Hepatocyte (in vitro differentiated cells): ENCODE results near the gene CRIM1. TPM values are rescaled to one million over a fixed set of nuclear protein-coding genes. Genes with fewer than 3 reads are reported as not detected.

ENCODE experiments used
- DNase-seq: peaks from one replicate; pipeline ENCODE4 v3.0.0-alpha.2; 2016; ENCODE audit warnings: low spot score
- H2AFZ ChIP-seq: fragments of 200-600 bp; sonication (generic); 2 replicates; pipeline ENCODE4 v1.6.0; 2016; ENCODE audit warnings: antibody characterized with exemption, mild to moderate bottlenecking
- H3K27ac ChIP-seq: fragments of 200-600 bp; sonication (generic); 2 replicates; pipeline ENCODE4 v1.5.1; 2016; ENCODE audit warnings: mild to moderate bottlenecking
- H3K27me3 ChIP-seq: fragments of 200-600 bp; sonication (generic); 2 replicates; pipeline ENCODE4 v1.6.1; 2016
- H3K36me3 ChIP-seq: fragments of 200-600 bp; sonication (generic); replicated peaks from 2 replicates; pipeline ENCODE4 v1.5.1; 2016; ENCODE audit warnings: low read depth; ENCODE audit not compliant: insufficient read depth
- H3K4me1 ChIP-seq: fragments of 200-600 bp; sonication (generic); 2 replicates; pipeline ENCODE4 v1.5.1; 2016; ENCODE audit warnings: mild to moderate bottlenecking, moderate library complexity; ENCODE audit not compliant: insufficient read depth
- H3K4me2 ChIP-seq: fragments of 200-600 bp; sonication (generic); 2 replicates; pipeline ENCODE4 v1.6.0; 2016
- H3K4me3 ChIP-seq: fragments of 200-600 bp; sonication (generic); 2 replicates; pipeline ENCODE4 v1.5.1; 2016; ENCODE audit warnings: mild to moderate bottlenecking
- H3K79me2 ChIP-seq: fragments of 200-600 bp; sonication (generic); 2 replicates; pipeline ENCODE4 v1.6.0; 2017; ENCODE audit warnings: mild to moderate bottlenecking
- H3K9me2 ChIP-seq: fragments of 200-600 bp; sonication (generic); replicated peaks from 2 replicates; pipeline ENCODE4 v1.6.0; 2017; ENCODE audit warnings: mild to moderate bottlenecking; ENCODE audit not compliant: insufficient read depth
- H3K9me3 ChIP-seq: fragments of 200-600 bp; sonication (generic); 2 replicates; pipeline ENCODE4 v1.5.1; 2016; ENCODE audit warnings: low read depth, mild to moderate bottlenecking
- H4K20me1 ChIP-seq: fragments of 200-600 bp; sonication (generic); 2 replicates; pipeline ENCODE4 v1.6.0; 2016; ENCODE audit warnings: mild to moderate bottlenecking; ENCODE audit not compliant: insufficient read depth, poor library complexity, severe bottlenecking
- EZH2 ChIP-seq: fragments of 200-600 bp; sonication (generic); IDR thresholded peaks from 2 replicates; pipeline ENCODE4 v1.6.1; 2016; ENCODE audit warnings: antibody characterized with exemption, mild to moderate bottlenecking, borderline replicate concordance
- EZH2phosphoT487 ChIP-seq: fragments of 200-600 bp; sonication (generic); IDR thresholded peaks from one replicate; pipeline ENCODE4 v1.6.1; 2018; ENCODE audit warnings: antibody characterized with exemption, mild to moderate bottlenecking, low read depth, moderate library complexity; ENCODE audit not compliant: unreplicated experiment, severe bottlenecking
- WGBS: methylation state at CpG from one replicate; pipeline ENCODE4 v1.1.6; 2016; ENCODE audit warnings: low lambda C conversion rate; ENCODE audit errors: missing lambda C conversion rate; 5-methylcytosine and 5-hydroxymethylcytosine counted together
- polyA plus RNA-seq: library from polyadenylated mRNA; unstranded; fragments of >200 nt; fragmentation: Nextera tagmentation; extraction: Ambion mirVana; gene quantifications from 2 replicates; pipeline ENCODE4 v1.2.1, GENCODE V29; 2016
- total RNA-seq: library from RNA; depleted of rRNA; stranded (reverse); fragments of >200 nt; gene quantifications from 2 replicates; pipeline ENCODE4 v1.2.3, GENCODE V29; 2014
- TF ChIP-seq, protein P1 (sequence below): fragments of 200-600 bp; sonication (generic); IDR thresholded peaks from 2 replicates; pipeline ENCODE4 v1.5.1; 2016; ENCODE audit warnings: antibody characterized with exemption, mild to moderate bottlenecking; ENCODE audit not compliant: poor library complexity

CRIM1 gene
- total and polyA plus RNA-seq, 2 experiments from 2014 or later = 23.0 to 40.8 TPM

DNA sequence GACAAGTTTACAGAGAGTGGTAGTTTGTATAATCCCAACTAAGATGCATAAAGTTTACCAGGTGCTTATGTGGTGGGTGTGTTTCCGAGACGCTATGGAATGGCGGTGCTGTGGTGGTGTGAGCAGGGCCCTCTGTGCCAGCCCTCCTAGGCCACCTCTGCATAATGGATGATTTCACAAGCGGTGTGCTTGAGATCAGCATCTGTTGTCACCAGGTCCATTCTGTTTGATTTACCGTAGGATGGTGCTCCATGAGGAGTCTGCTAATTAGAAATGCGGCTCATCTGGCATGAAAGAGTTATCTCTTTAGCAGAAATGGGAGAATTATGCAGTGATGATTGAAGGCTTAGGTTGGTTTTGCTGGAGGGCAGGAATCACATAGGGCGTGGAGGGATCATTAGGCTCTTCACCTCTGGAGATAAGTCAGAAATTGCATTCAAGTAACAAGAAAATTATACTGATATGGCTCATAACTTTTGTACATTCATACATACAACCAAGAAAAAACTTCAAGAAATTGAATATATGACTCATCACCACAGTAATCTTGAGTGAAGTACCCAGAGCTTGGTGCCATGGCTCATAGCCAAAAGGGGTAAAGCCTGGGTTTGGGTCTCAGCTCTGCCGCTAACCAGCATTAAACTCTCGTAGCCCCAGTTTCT is 41.4 kb downstream of the CRIM1 start:
- H3K4me1 ChIP-seq = peaks cover 3% of the 10 kb centered on the region
- no peak overlapping the region for H3K4me3 ChIP-seq
- H3K27me3 ChIP-seq = no peaks in the 10 kb centered on the region
- no peak for TF ChIP-seq EZH2
- TF ChIP-seq, protein P1, sequence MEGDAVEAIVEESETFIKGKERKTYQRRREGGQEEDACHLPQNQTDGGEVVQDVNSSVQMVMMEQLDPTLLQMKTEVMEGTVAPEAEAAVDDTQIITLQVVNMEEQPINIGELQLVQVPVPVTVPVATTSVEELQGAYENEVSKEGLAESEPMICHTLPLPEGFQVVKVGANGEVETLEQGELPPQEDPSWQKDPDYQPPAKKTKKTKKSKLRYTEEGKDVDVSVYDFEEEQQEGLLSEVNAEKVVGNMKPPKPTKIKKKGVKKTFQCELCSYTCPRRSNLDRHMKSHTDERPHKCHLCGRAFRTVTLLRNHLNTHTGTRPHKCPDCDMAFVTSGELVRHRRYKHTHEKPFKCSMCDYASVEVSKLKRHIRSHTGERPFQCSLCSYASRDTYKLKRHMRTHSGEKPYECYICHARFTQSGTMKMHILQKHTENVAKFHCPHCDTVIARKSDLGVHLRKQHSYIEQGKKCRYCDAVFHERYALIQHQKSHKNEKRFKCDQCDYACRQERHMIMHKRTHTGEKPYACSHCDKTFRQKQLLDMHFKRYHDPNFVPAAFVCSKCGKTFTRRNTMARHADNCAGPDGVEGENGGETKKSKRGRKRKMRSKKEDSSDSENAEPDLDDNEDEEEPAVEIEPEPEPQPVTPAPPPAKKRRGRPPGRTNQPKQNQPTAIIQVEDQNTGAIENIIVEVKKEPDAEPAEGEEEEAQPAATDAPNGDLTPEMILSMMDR = no peak
- TF ChIP-seq EZH2phosphoT487 = no peak
- H3K27ac ChIP-seq = no peak overlapping the region
- no peaks in the 10 kb centered on the region for H3K36me3 ChIP-seq
- no peaks in the 10 kb centered on the region for H4K20me1 ChIP-seq
- peaks cover 56% of the 10 kb centered on the region for H3K79me2 ChIP-seq
- no peaks in the 10 kb centered on the region for H3K9me3 ChIP-seq
- H2AFZ ChIP-seq = no peak overlapping the region
- H3K4me2 ChIP-seq = no peak overlapping the region
- DNase-seq = no peak
- H3K9me2 ChIP-seq = no peaks in the 10 kb centered on the region
- WGBS = 93% methylated on average over 9 of the region's 9 CpGs

DNA sequence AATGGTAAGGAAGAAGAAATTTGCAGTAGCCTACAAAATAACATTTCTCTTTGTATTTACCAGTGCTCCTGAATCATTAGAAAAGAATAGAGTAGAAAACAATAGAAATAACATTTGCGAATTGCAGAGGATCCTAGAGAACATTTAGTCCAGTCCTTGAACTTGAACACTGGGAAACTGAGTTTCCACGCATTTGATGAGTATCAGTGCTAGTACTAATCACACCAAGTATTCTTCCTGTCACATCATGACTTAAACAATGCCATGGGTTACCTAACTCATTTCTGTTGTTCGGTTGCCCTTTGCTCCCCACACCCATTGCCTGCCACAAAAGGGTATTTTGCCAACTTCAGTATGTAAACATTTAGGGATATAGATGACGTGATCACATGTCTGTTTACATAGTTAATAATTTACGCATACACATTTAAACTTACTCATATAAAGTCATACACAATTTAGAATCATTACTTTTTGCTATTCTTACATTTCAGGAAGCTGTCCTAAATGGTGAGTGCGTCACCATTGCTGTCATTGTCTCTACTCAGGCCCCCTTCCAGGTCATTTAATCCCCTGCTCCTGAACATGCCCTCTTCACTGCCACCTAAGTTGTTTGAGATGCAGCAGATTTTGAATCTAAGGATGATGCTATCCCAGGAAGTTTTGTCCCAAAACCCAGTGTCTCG is 42.3 kb downstream of the CRIM1 start:
- Histone ChIP-seq H3K9me2 (no peaks in the 10 kb centered on the region), H3K79me2 (peaks cover 50% of the 10 kb centered on the region), H2AFZ (no peak overlapping the region), H3K9me3 (no peaks in the 10 kb centered on the region), H3K27me3 (no peaks in the 10 kb centered on the region), H3K4me2 (no peak overlapping the region), H3K4me3 (no peak overlapping the region), H3K4me1 (peaks cover 3% of the 10 kb centered on the region), H4K20me1 (no peaks in the 10 kb centered on the region), H3K36me3 (no peaks in the 10 kb centered on the region), H3K27ac (no peak overlapping the region)
- 89% methylated on average over 7 of the region's 7 CpGs for WGBS
- DNase-seq = no peak
- TF ChIP-seq EZH2phosphoT487 (no peak), EZH2 (no peak)
- TF ChIP-seq, protein P1 = no peak

DNA sequence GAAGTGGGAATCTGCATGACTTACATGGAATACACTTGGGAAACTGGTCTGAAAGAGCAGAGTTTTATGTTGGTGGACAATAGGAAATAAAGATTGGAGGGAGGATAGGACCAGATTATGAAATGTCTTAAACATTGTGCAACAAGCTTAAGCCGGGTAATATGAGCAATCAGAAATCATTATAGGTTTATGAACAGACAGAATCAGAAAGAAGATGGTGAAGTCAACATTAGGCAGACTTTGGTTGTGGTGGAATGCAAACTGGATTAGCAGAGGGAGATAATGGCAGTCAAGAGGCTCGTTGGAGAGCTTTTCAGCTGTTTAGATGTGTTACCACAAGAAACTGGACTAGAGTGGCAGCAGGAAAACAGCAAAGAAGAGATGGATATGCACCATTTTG is 43.5 kb downstream of the CRIM1 start:
- DNase-seq = no peak
- Histone ChIP-seq H2AFZ (no peak overlapping the region), H3K36me3 (no peaks in the 10 kb centered on the region), H3K9me2 (no peaks in the 10 kb centered on the region), H3K4me3 (no peak overlapping the region), H3K4me1 (peaks cover 3% of the 10 kb centered on the region), H3K9me3 (no peaks in the 10 kb centered on the region), H4K20me1 (no peaks in the 10 kb centered on the region), H3K4me2 (no peak overlapping the region), H3K27me3 (no peaks in the 10 kb centered on the region), H3K79me2 (peaks cover 38% of the 10 kb centered on the region), H3K27ac (no peak overlapping the region)
- WGBS = 74% methylated on average over 2 of the region's 2 CpGs
- TF ChIP-seq EZH2phosphoT487 (no peak), EZH2 (no peak)
- TF ChIP-seq, protein P1 = no peak
